Measurements from ENCODE around the gene ZFP36L2.

Gene ZFP36L2

DNA sequence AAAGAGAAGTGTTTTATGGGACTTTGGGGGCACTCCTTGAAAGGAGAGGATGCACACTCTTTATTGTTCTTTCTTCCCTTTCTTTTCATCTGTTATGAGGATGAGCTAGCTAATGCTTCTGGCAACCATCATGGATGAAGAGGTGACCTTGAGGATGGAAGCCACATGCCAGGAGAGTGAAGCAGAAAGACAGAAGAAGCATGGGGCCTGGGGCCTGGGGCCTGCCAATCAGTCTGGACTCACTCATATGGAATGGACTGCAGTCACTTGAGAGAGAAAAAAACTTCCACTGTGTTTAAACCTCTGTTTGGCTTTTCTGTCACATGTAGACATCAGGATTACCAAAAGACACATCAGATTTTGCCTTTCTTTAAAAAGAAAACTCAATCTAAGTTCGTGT is 35.8 kb upstream of the ZFP36L2 start:
- Histone ChIP-seq H3K4me3 (replicated peaks; ENCODE audit: insufficient read depth, low read length) (no peak overlapping the region), H3K27ac (replicated peaks) (no peak overlapping the region), H3K27me3 (ENCODE audit: insufficient read depth, poor library complexity, severe bottlenecking) (no peaks in the 10 kb centered on the region)
- DNase-seq (ENCODE audit: low read depth in 1 of 2, low spot score in 1 of 2): no peak
- TF ChIP-seq, protein P1, sequence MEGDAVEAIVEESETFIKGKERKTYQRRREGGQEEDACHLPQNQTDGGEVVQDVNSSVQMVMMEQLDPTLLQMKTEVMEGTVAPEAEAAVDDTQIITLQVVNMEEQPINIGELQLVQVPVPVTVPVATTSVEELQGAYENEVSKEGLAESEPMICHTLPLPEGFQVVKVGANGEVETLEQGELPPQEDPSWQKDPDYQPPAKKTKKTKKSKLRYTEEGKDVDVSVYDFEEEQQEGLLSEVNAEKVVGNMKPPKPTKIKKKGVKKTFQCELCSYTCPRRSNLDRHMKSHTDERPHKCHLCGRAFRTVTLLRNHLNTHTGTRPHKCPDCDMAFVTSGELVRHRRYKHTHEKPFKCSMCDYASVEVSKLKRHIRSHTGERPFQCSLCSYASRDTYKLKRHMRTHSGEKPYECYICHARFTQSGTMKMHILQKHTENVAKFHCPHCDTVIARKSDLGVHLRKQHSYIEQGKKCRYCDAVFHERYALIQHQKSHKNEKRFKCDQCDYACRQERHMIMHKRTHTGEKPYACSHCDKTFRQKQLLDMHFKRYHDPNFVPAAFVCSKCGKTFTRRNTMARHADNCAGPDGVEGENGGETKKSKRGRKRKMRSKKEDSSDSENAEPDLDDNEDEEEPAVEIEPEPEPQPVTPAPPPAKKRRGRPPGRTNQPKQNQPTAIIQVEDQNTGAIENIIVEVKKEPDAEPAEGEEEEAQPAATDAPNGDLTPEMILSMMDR (IDR thresholded peaks at IDR 0.05; ENCODE audit: insufficient read depth, low read length): no peak
- TF ChIP-seq POLR2AphosphoS5 (IDR thresholded peaks at IDR 0.05; ENCODE audit: low read depth) (no peak), GABPA (IDR thresholded peaks at IDR 0.05; ENCODE audit: low read depth) (no peak), SPI1 (IDR thresholded peaks at IDR 0.05; ENCODE audit: borderline replicate concordance, low read depth) (no peak)
- TF ChIP-seq, protein P2, sequence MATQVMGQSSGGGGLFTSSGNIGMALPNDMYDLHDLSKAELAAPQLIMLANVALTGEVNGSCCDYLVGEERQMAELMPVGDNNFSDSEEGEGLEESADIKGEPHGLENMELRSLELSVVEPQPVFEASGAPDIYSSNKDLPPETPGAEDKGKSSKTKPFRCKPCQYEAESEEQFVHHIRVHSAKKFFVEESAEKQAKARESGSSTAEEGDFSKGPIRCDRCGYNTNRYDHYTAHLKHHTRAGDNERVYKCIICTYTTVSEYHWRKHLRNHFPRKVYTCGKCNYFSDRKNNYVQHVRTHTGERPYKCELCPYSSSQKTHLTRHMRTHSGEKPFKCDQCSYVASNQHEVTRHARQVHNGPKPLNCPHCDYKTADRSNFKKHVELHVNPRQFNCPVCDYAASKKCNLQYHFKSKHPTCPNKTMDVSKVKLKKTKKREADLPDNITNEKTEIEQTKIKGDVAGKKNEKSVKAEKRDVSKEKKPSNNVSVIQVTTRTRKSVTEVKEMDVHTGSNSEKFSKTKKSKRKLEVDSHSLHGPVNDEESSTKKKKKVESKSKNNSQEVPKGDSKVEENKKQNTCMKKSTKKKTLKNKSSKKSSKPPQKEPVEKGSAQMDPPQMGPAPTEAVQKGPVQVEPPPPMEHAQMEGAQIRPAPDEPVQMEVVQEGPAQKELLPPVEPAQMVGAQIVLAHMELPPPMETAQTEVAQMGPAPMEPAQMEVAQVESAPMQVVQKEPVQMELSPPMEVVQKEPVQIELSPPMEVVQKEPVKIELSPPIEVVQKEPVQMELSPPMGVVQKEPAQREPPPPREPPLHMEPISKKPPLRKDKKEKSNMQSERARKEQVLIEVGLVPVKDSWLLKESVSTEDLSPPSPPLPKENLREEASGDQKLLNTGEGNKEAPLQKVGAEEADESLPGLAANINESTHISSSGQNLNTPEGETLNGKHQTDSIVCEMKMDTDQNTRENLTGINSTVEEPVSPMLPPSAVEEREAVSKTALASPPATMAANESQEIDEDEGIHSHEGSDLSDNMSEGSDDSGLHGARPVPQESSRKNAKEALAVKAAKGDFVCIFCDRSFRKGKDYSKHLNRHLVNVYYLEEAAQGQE (IDR thresholded peaks at IDR 0.05; ENCODE audit: insufficient replicate concordance, low read depth): no peak

DNA sequence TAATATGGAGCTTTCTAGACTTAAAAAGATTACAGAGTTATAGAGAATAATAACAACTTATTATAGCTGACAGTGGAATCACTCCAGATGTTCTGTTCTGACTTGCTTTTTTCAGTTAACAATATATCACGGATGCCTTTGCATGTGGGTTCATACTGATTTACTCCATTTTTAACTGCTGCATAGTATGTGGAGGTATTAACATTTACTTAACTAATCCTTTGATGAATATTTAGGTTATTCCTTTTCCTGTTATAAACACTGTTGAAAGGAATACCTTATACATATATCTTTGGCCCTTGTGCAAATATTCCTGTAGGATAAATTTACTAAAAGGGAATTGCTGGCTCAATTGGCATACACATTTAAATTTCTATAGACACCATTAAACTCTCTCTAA is 33.1 kb upstream of the ZFP36L2 start:
- H3K4me3 ChIP-seq (replicated peaks; ENCODE audit: insufficient read depth, low read length): no peak overlapping the region
- TF ChIP-seq SPI1 (IDR thresholded peaks at IDR 0.05; ENCODE audit: borderline replicate concordance, low read depth) (no peak), GABPA (IDR thresholded peaks at IDR 0.05; ENCODE audit: low read depth) (no peak), POLR2AphosphoS5 (IDR thresholded peaks at IDR 0.05; ENCODE audit: low read depth) (no peak)
- TF ChIP-seq, protein P1 (IDR thresholded peaks at IDR 0.05; ENCODE audit: insufficient read depth, low read length): no peak
- TF ChIP-seq, protein P2 (IDR thresholded peaks at IDR 0.05; ENCODE audit: insufficient replicate concordance, low read depth): no peak
- H3K27ac ChIP-seq (replicated peaks): no peak overlapping the region
- no peak for DNase-seq (ENCODE audit: low read depth in 1 of 2, low spot score in 1 of 2)
- H3K27me3 ChIP-seq (ENCODE audit: insufficient read depth, poor library complexity, severe bottlenecking): no peaks in the 10 kb centered on the region

DNA sequence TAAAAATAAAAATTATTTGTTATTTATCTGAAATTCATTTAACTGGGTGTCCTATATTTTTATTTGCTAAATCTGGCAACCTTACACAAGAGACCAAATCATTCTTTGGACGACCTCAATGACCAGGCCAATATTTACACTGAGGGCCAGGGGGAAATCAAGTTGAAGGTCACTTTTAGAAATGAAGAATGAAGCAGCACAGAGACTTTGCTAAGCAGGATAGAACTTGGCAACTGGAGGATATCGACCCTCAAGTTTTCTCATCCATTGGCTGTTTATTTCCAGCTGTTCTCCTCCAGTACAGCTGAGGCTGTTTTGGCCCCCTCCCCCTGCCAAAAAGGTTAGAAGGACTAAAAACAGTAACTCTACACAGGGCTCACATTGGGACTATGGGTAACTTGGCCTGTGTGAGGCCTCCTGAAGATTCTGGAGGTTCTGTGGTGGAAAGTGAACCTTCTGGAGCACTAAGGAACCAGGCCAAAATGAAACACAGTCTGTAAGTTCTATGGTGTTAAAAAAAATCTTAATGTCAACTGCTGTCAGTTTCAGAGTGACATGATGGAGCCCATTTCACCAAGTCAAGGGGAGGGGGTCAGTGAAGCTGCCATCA is 32.2 kb upstream of the ZFP36L2 start:
- no peak for TF ChIP-seq SPI1 (IDR thresholded peaks at IDR 0.05; ENCODE audit: borderline replicate concordance, low read depth)
- no peak for TF ChIP-seq POLR2AphosphoS5 (IDR thresholded peaks at IDR 0.05; ENCODE audit: low read depth)
- TF ChIP-seq GABPA (IDR thresholded peaks at IDR 0.05; ENCODE audit: low read depth): no peak
- TF ChIP-seq, protein P2 (IDR thresholded peaks at IDR 0.05; ENCODE audit: insufficient replicate concordance, low read depth): no peak
- no peak overlapping the region for H3K4me3 ChIP-seq (replicated peaks; ENCODE audit: insufficient read depth, low read length)
- H3K27ac ChIP-seq (replicated peaks): no peak overlapping the region
- DNase-seq (ENCODE audit: low read depth in 1 of 2, low spot score in 1 of 2): no peak
- no peaks in the 10 kb centered on the region for H3K27me3 ChIP-seq (ENCODE audit: insufficient read depth, poor library complexity, severe bottlenecking)
